BE2C (cell line): ENCODE data around the gene CELF1.

Source experiments
- DNase-seq: peaks from one replicate; pipeline ENCODE4 v3.0.0-alpha.2; 2020
- H3K27me3 ChIP-seq: fragments of 250-450 bp; sonication (Bioruptor Pico); 2 replicates; pipeline ENCODE4 v1.5.1; 2020; ENCODE audit warnings: mild to moderate bottlenecking
- H3K36me3 ChIP-seq: fragments of 250-450 bp; sonication (Bioruptor Pico); 2 replicates; pipeline ENCODE4 v1.5.1; 2020; ENCODE audit warnings: mild to moderate bottlenecking
- H3K4me1 ChIP-seq: fragments of 250-450 bp; sonication (Bioruptor Pico); 2 replicates; pipeline ENCODE4 v1.5.1; 2020
- H3K4me3 ChIP-seq: 2 replicates; pipeline ENCODE4 v1.5.1; 2011; ENCODE audit warnings: low read depth, low read length
- H3K9me3 ChIP-seq: fragments of 250-450 bp; sonication (Bioruptor Pico); 2 replicates; pipeline ENCODE4 v1.5.1; 2020
- CTCF ChIP-seq: IDR thresholded peaks from 2 replicates; pipeline ENCODE4 v1.5.1; 2012; ENCODE audit warnings: mild to moderate bottlenecking, low read depth, low read length

The CELF1 gene

GRCh38 chr11:47443817-47444216 lies 109.1 kb downstream of the CELF1 start:
- no peak overlapping the region for H3K4me3 ChIP-seq
- no peaks in the 10 kb centered on the region for H3K4me1 ChIP-seq
- H3K36me3 ChIP-seq = no peaks in the 10 kb centered on the region
- no peak for DNase-seq
- TF ChIP-seq CTCF = no peak
- H3K9me3 ChIP-seq = no peaks in the 10 kb centered on the region
- H3K27me3 ChIP-seq = no peaks in the 10 kb centered on the region

- H3K36me3 ChIP-seq = no peaks in the 10 kb centered on the region
- no peaks in the 10 kb centered on the region for H3K27me3 ChIP-seq
- no peaks in the 10 kb centered on the region for H3K4me1 ChIP-seq
- TF ChIP-seq CTCF = 0 out of 2 replicates have a peak, but pooled peaks have one; percentile 12
- peak; percentile 34 for DNase-seq
- H3K4me3 ChIP-seq = no peak overlapping the region
- H3K9me3 ChIP-seq = no peaks in the 10 kb centered on the region
Observed at GRCh38 chr11:47443028-47443700, 109.8 kb downstream of the CELF1 start.

DNA sequence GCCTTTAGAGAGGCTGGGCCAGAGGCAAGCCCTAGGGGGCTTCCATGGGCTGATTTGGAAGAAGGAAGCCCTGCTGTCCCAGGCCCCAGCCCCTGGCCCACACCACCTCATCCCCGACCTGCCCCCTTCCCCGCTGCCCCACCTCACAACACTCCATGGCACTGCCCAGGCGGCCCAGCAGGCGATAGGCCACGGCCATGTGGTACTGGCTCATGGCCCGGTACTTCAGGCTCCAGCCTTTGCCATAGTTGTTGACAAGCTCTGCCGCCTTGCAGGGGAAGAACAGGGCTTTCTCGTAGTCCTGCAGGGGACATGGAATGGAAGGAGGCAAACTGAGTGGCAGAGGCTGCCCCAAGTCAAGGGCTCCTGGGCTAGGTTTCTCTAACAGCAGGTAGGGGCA lies 110.4 kb downstream of the CELF1 start:
- no peak for TF ChIP-seq CTCF
- H3K9me3 ChIP-seq = no peaks in the 10 kb centered on the region
- DNase-seq = no peak
- H3K4me3 ChIP-seq = no peak overlapping the region
- H3K36me3 ChIP-seq = no peaks in the 10 kb centered on the region
- no peaks in the 10 kb centered on the region for H3K27me3 ChIP-seq
- H3K4me1 ChIP-seq = no peaks in the 10 kb centered on the region

GRCh38 chr11:47441421-47441820 lies 111.5 kb downstream of the CELF1 start:
- TF ChIP-seq CTCF = no peak
- no peak for DNase-seq

DNA sequence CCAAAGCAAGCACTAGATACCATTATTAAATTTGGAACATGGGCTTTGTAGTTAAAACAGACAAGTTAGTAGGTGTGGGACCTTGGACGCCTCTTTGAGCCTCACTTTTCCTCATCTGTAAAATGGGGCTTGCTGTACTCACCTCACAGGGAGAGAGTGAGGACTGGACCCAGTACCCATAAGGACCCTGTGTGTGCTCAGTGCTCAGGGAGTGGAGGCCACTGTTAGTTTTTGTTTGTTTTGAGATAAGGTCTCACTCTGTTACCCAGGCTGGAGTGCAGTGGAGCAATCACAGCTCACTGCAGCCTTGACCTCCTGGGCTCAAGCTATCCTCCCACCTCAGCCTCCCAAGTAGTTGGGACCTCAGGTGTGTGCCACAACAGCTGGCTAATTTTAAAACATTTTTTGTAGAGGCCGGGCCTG lies 112.9 kb downstream of the CELF1 start:
- Histone ChIP-seq H3K4me1 (no peaks in the 10 kb centered on the region), H3K36me3 (no peaks in the 10 kb centered on the region), H3K4me3 (no peak overlapping the region), H3K9me3 (no peaks in the 10 kb centered on the region), H3K27me3 (no peaks in the 10 kb centered on the region)
- no peak for DNase-seq
- no peak for TF ChIP-seq CTCF

More at GRCh38 chr11:47441421-47441820, 111.5 kb downstream of the CELF1 start:
- H3K27me3 ChIP-seq = no peaks in the 10 kb centered on the region
- no peaks in the 10 kb centered on the region for H3K36me3 ChIP-seq
- H3K4me1 ChIP-seq = no peaks in the 10 kb centered on the region
- no peaks in the 10 kb centered on the region for H3K9me3 ChIP-seq
- H3K4me3 ChIP-seq = no peak overlapping the region

DNA sequence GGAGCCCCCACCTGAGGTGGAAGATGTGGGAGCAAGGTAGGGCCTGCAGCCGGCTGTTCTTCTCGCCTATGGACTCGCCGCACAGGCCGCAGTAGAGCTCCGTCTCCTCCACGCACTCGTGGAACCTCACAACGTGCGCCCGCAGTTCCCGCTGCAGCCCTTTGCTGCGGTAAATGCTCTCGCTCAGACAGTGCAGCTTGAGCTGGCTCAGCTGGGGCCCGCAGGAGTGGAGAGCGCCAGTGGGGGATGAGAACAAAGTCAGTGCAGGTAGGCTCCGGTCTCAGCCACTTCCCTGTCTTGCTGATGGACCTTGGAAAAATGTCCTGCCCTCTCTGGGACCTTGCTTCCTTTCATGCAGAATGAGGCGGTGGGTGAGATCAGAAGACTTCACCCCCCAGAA lies 114.2 kb downstream of the CELF1 start:
- TF ChIP-seq CTCF = no peak
- no peak for DNase-seq
- Histone ChIP-seq H3K9me3 (no peaks in the 10 kb centered on the region), H3K4me1 (no peaks in the 10 kb centered on the region), H3K36me3 (no peaks in the 10 kb centered on the region), H3K27me3 (no peaks in the 10 kb centered on the region), H3K4me3 (no peak overlapping the region)
